Measurements from ENCODE around the gene YES1. TPM values are rescaled to one million over a fixed set of nuclear protein-coding genes. Genes with fewer than 3 reads are reported as not detected.
"Not testable (repeated sequence)": the region's sequence is repeated elsewhere in the genome, so short reads cannot be mapped to it uniquely, and the experiment has no call there.

YES1 gene
- polyA plus RNA-seq, 1 donor from 2014 or later: 12.0 TPM

DNA sequence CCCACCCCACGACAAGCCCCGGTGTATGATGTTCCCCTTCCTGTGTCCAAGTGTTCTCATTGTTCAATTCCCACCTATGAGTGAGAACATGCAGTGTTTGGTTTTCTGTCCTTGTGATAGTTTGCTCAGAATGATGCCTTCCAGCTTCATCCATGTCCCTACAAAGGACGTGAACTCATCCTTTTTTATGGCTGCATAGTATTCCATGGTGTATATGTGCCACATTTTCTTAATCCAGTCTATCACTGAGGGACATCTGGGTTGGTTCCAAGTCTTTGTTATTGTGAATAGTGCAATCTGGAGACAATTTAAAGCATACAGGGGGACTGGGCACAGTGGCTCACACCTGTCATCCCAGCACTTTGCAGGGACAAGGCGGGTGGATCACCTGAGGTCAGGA lies 52.2 kb downstream of the YES1 start:
- H3K9me3 ChIP-seq (ENCODE audit: low read length); H4K20me1 ChIP-seq (ENCODE audit: insufficient read depth); H3K27ac ChIP-seq (ENCODE audit: low read length); H3K79me2 ChIP-seq (replicated peaks; ENCODE audit: insufficient read depth, low read length); H3F3A ChIP-seq (ENCODE audit: insufficient read depth, low read length, poor library complexity, severe bottlenecking); H3K36me3 ChIP-seq (ENCODE audit: insufficient read depth, low read length); H3K27me3 ChIP-seq (ENCODE audit: insufficient read depth, low read depth, low read length); H3K4me3 ChIP-seq (ENCODE audit: low read length); H3K9me2 ChIP-seq (ENCODE audit: insufficient read depth, low read length); H3K4me2 ChIP-seq (ENCODE audit: low read length); H3K9ac ChIP-seq (ENCODE audit: low read length); H2AFZ ChIP-seq (ENCODE audit: low read depth, low read length): not testable (repeated sequence)

DNA sequence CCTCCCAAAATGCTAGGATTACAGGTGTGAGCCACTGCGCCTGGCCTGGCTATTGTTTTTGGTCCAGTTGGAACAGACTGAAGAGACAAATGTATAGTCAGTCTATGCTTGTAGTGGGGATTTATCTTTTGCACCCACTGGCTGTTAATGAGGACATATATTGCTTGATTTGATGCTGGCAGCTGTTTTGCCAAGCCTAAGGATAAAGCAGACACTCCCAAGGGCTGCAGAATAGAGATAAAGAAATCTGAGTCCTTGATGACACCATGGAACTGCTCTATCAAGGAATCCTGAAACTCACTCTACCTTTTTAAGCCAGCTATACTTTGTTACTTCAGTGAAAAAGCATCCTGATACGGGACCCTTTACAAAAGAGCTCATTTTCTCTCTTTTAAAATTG lies 56.5 kb downstream of the YES1 start:
- Histone ChIP-seq H3K79me2 (replicated peaks; ENCODE audit: insufficient read depth, low read length) (peaks cover 10% of the 10 kb centered on the region), H3K27ac (ENCODE audit: low read length) (no peak overlapping the region), H3K9me2 (ENCODE audit: insufficient read depth, low read length) (no peaks in the 10 kb centered on the region), H3K27me3 (ENCODE audit: insufficient read depth, low read depth, low read length) (no peaks in the 10 kb centered on the region), H3K36me3 (ENCODE audit: insufficient read depth, low read length) (no peaks in the 10 kb centered on the region), H3K9me3 (ENCODE audit: low read length) (no peaks in the 10 kb centered on the region), H3F3A (ENCODE audit: insufficient read depth, low read length, poor library complexity, severe bottlenecking) (no peaks in the 10 kb centered on the region), H3K4me2 (ENCODE audit: low read length) (no peak overlapping the region), H4K20me1 (ENCODE audit: insufficient read depth) (no peaks in the 10 kb centered on the region), H3K4me3 (ENCODE audit: low read length) (no peak overlapping the region), H2AFZ (ENCODE audit: low read depth, low read length) (no peak overlapping the region), H3K9ac (ENCODE audit: low read length) (no peak overlapping the region)
- TF ChIP-seq, protein P1, sequence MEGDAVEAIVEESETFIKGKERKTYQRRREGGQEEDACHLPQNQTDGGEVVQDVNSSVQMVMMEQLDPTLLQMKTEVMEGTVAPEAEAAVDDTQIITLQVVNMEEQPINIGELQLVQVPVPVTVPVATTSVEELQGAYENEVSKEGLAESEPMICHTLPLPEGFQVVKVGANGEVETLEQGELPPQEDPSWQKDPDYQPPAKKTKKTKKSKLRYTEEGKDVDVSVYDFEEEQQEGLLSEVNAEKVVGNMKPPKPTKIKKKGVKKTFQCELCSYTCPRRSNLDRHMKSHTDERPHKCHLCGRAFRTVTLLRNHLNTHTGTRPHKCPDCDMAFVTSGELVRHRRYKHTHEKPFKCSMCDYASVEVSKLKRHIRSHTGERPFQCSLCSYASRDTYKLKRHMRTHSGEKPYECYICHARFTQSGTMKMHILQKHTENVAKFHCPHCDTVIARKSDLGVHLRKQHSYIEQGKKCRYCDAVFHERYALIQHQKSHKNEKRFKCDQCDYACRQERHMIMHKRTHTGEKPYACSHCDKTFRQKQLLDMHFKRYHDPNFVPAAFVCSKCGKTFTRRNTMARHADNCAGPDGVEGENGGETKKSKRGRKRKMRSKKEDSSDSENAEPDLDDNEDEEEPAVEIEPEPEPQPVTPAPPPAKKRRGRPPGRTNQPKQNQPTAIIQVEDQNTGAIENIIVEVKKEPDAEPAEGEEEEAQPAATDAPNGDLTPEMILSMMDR (IDR thresholded peaks at IDR 0.05; ENCODE audit: poor library complexity, severe bottlenecking): no peak
- TF ChIP-seq MXI1 (conservative IDR thresholded peaks at IDR 0.05; ENCODE audit: poor library complexity, severe bottlenecking): no peak
- no peak for TF ChIP-seq TAF1 (IDR thresholded peaks at IDR 0.05; ENCODE audit: low read depth)
- TF ChIP-seq EZH2 (IDR thresholded peaks at IDR 0.05; ENCODE audit: borderline replicate concordance, insufficient read depth, low read length, poor library complexity, severe bottlenecking): no peak
- no peak for TF ChIP-seq SMC3 (conservative IDR thresholded peaks at IDR 0.05; ENCODE audit: poor library complexity)
- TF ChIP-seq RAD21 (conservative IDR thresholded peaks at IDR 0.05): no peak
- TF ChIP-seq, protein P2, sequence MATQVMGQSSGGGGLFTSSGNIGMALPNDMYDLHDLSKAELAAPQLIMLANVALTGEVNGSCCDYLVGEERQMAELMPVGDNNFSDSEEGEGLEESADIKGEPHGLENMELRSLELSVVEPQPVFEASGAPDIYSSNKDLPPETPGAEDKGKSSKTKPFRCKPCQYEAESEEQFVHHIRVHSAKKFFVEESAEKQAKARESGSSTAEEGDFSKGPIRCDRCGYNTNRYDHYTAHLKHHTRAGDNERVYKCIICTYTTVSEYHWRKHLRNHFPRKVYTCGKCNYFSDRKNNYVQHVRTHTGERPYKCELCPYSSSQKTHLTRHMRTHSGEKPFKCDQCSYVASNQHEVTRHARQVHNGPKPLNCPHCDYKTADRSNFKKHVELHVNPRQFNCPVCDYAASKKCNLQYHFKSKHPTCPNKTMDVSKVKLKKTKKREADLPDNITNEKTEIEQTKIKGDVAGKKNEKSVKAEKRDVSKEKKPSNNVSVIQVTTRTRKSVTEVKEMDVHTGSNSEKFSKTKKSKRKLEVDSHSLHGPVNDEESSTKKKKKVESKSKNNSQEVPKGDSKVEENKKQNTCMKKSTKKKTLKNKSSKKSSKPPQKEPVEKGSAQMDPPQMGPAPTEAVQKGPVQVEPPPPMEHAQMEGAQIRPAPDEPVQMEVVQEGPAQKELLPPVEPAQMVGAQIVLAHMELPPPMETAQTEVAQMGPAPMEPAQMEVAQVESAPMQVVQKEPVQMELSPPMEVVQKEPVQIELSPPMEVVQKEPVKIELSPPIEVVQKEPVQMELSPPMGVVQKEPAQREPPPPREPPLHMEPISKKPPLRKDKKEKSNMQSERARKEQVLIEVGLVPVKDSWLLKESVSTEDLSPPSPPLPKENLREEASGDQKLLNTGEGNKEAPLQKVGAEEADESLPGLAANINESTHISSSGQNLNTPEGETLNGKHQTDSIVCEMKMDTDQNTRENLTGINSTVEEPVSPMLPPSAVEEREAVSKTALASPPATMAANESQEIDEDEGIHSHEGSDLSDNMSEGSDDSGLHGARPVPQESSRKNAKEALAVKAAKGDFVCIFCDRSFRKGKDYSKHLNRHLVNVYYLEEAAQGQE (IDR thresholded peaks at IDR 0.05; ENCODE audit: borderline replicate concordance): no peak
- no peak for TF ChIP-seq POLR2AphosphoS5 (IDR thresholded peaks at IDR 0.05)
- TF ChIP-seq EP300 (conservative IDR thresholded peaks at IDR 0.05; ENCODE audit: poor library complexity, severe bottlenecking): no peak

DNA sequence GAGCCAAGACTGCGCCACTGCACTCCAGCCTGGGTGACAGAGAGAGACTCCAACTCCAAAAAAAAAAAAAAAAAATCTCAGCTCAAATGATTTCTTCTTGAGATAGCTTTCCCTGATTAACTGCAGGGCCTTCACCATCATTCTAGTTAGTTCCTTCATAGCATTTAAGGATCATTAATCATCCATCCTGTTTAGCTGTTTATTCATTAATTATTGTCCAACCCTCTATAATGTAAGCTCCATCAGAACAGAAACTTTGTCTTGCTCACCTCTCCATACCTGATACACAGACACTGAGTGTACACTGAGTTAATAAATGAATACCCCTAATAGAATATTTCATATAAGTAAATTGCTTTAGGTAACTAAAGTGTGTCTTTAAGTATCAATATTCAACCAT lies 57.4 kb downstream of the YES1 start:
- H3K4me2 ChIP-seq (ENCODE audit: low read length): no peak overlapping the region
- no peaks in the 10 kb centered on the region for H3F3A ChIP-seq (ENCODE audit: insufficient read depth, low read length, poor library complexity, severe bottlenecking)
- H3K79me2 ChIP-seq (replicated peaks; ENCODE audit: insufficient read depth, low read length): peaks cover 10% of the 10 kb centered on the region
- no peaks in the 10 kb centered on the region for H3K27me3 ChIP-seq (ENCODE audit: insufficient read depth, low read depth, low read length)
- H2AFZ ChIP-seq (ENCODE audit: low read depth, low read length): no peak overlapping the region
- no peak overlapping the region for H3K27ac ChIP-seq (ENCODE audit: low read length)
- H3K9me3 ChIP-seq (ENCODE audit: low read length): no peaks in the 10 kb centered on the region
- H3K4me3 ChIP-seq (ENCODE audit: low read length): no peak overlapping the region
- no peak overlapping the region for H3K9ac ChIP-seq (ENCODE audit: low read length)
- no peak for TF ChIP-seq POLR2AphosphoS5 (IDR thresholded peaks at IDR 0.05)
- TF ChIP-seq MXI1 (conservative IDR thresholded peaks at IDR 0.05; ENCODE audit: poor library complexity, severe bottlenecking): no peak
- no peak for TF ChIP-seq TAF1 (IDR thresholded peaks at IDR 0.05; ENCODE audit: low read depth)
- no peak for TF ChIP-seq EZH2 (IDR thresholded peaks at IDR 0.05; ENCODE audit: borderline replicate concordance, insufficient read depth, low read length, poor library complexity, severe bottlenecking)
- TF ChIP-seq, protein P1 (IDR thresholded peaks at IDR 0.05; ENCODE audit: poor library complexity, severe bottlenecking): no peak
- H4K20me1 ChIP-seq (ENCODE audit: insufficient read depth): no peaks in the 10 kb centered on the region
- H3K9me2 ChIP-seq (ENCODE audit: insufficient read depth, low read length): no peaks in the 10 kb centered on the region
- H3K36me3 ChIP-seq (ENCODE audit: insufficient read depth, low read length): no peaks in the 10 kb centered on the region

All from neural cell (in vitro differentiated cells).